ENCODE data around the gene PTPRK. TPM values are rescaled to one million over a fixed set of nuclear protein-coding genes. Genes with fewer than 3 reads are reported as not detected.

PTPRK gene
- total and polyA plus RNA-seq, 2 of the 8 experiments (the other 6 are each of a cell fraction or from before 2014, with no cell fraction given): 11.4 to 47.3 TPM

- Histone ChIP-seq H3K4me1 (replicated peaks in 1 of 4; ENCODE audit: control insufficient read depth in 3 of 4, insufficient read depth in 4 of 4, low read length in 3 of 4) (no peaks in the 10 kb centered on the region), H3K18ac (ENCODE audit: extremely low read depth, low read length) (no peak overlapping the region), H3K14ac (ENCODE audit: insufficient read length) (no peak overlapping the region), H3K27ac (ENCODE audit: low read depth, low read length) (no peak overlapping the region), H3K79me1 (ENCODE audit: low read depth, low read length) (no peaks in the 10 kb centered on the region), H2BK120ac (replicated peaks; ENCODE audit: low read depth, low read length) (no peak overlapping the region), H3K23ac (ENCODE audit: insufficient read length) (no peak overlapping the region), H3K9ac (replicated peaks in 1 of 4; ENCODE audit: extremely low read depth in 1 of 4, low read depth in 3 of 4, low read length in 3 of 4) (no peak overlapping the region), H4K5ac (ENCODE audit: insufficient read length, low read depth, low read length) (no peak overlapping the region), H2BK15ac (ENCODE audit: low read length) (no peak overlapping the region), H3K4me2 (ENCODE audit: insufficient read depth in 1 of 2, low read depth in 2 of 2, low read length in 2 of 2) (no peak overlapping the region), H3K79me2 (ENCODE audit: control insufficient read depth in 1 of 2, insufficient read depth in 2 of 2, low read length in 2 of 2) (no peaks in the 10 kb centered on the region), H4K8ac (ENCODE audit: extremely low read depth, insufficient read depth, low read length) (no peak overlapping the region), H3K27me3 (replicated peaks in 1 of 4; ENCODE audit: control insufficient read depth in 3 of 4, extremely low read depth in 1 of 4, insufficient read depth in 3 of 4, low read length in 3 of 4) (no peaks in the 10 kb centered on the region), H2BK20ac (ENCODE audit: low read length) (no peak overlapping the region), H2BK12ac (ENCODE audit: low read depth, low read length) (no peak overlapping the region), H3K23me2 (ENCODE audit: low read depth, low read length) (no peaks in the 10 kb centered on the region), H3K9me3 (ENCODE audit: insufficient read depth in 2 of 2, low read depth in 1 of 2, low read length in 1 of 2) (no peaks in the 10 kb centered on the region), H3K56ac (replicated peaks; ENCODE audit: insufficient read length, low read depth, low read length) (no peak overlapping the region), H3K36me3 (ENCODE audit: control insufficient read depth in 2 of 4, insufficient read depth in 4 of 4, low read length in 3 of 4) (no peaks in the 10 kb centered on the region), H3K4me3 (ENCODE audit: extremely low read depth in 1 of 4, insufficient read depth in 2 of 4, low read depth in 3 of 4, low read length in 4 of 4) (no peak overlapping the region), H4K91ac (replicated peaks; ENCODE audit: insufficient read length, low read length) (no peak overlapping the region), H2AK5ac (ENCODE audit: low read depth, low read length) (no peak overlapping the region), H3K4ac (replicated peaks; ENCODE audit: insufficient read length, low read depth, low read length) (no peak overlapping the region), H2BK5ac (ENCODE audit: low read depth, low read length) (no peak overlapping the region), H4K20me1 (replicated peaks in 1 of 2; ENCODE audit: control insufficient read depth in 1 of 2, insufficient read depth in 2 of 2, low read length in 2 of 2) (no peaks in the 10 kb centered on the region), H2AFZ (ENCODE audit: low read length) (no peak overlapping the region)
- CTCF ChIA-PET (ENCODE audit: partially characterized antibody): interaction anchor here (0.7 kb wide), 1 partner anchor 137 kb away, joined by 3 read pairs; no protein-coding TSS in a partner anchor
- FAIRE-seq (no peak), DNase-seq (ENCODE audit: low read depth in 1 of 2, low spot score in 2 of 2) (no peak)
- TF ChIP-seq TBP (IDR thresholded peaks at IDR 0.05; ENCODE audit: low read depth, low read length): no peak
- POLR2A ChIA-PET (ENCODE audit: partially characterized antibody): no interaction called here
- WGBS, 2 experiments (ENCODE audit: extremely low coverage in 1 of 2, insufficient coverage in 1 of 2, insufficient read length in 1 of 2, insufficient replicate concordance in 2 of 2, low coverage in 1 of 2, low lambda C conversion rate in 2 of 2, missing lambda C conversion rate in 1 of 2): 89% methylated on average over 1 of the region's 1 CpG; no CpG with 5 or more reads in 1 of the 2 experiments
These were observed 528.3 kb downstream of the PTPRK start for GRCh38 chr6:127992144-127992543.
